Measurements from ENCODE around the gene AWAT2. TPM values are rescaled to one million over a fixed set of nuclear protein-coding genes. Genes with fewer than 3 reads are reported as not detected.

AWAT2 gene
- polyA plus RNA-seq, 1 experiment = not detected

DNA sequence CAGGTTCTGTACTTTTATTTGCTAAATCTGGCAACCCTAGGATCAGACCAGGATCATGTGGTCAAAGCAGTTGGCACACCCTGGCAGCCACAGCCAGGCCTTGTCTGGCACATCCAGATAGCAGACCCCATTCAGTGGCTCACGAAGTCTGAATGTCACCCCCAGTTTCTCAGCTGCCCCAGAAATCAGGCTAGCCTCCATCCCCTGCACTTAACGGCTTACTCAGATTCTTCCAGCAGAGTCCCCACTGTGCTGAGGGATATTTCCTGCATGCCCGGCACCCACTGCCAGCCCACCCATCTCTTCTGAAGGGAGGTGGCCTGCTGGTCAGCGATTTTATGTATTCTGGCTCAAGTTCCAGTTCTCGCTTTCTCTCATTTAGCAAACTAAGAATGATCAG, 4.7 kb upstream of the AWAT2 start:
- no peak for TF ChIP-seq CTCF (IDR thresholded peaks at IDR 0.05; ENCODE audit: low read depth, low read length)
- H3K4me3 ChIP-seq (ENCODE audit: low read depth, low read length) = no peak overlapping the region
- no peaks in the 10 kb centered on the region for H3K9me3 ChIP-seq (ENCODE audit: control insufficient read depth, insufficient read depth, low read length)
- DNase-seq (ENCODE audit: low read depth, low spot score) = no peak
- no peak overlapping the region for H3K27ac ChIP-seq (ENCODE audit: low read depth, low read length)
- ChIA-PET POLR2A (no interaction called here), CTCF (no interaction called here)
- no peaks in the 10 kb centered on the region for H3K27me3 ChIP-seq (ENCODE audit: control insufficient read depth, insufficient read depth, low read length)

- TF ChIP-seq CTCF (IDR thresholded peaks at IDR 0.05; ENCODE audit: low read depth, low read length) = no peak
- Histone ChIP-seq H3K9me3 (ENCODE audit: control insufficient read depth, insufficient read depth, low read length) (no peaks in the 10 kb centered on the region), H3K4me3 (ENCODE audit: low read depth, low read length) (no peak overlapping the region), H3K27ac (ENCODE audit: low read depth, low read length) (no peak overlapping the region), H3K27me3 (ENCODE audit: control insufficient read depth, insufficient read depth, low read length) (no peaks in the 10 kb centered on the region)
- no peak for DNase-seq (ENCODE audit: low read depth, low spot score)
- POLR2A ChIA-PET = no interaction called here
- CTCF ChIA-PET = no interaction called here
These were observed 3.3 kb upstream of the AWAT2 start for GRCh38 chrX:70052895-70053615.

DNA sequence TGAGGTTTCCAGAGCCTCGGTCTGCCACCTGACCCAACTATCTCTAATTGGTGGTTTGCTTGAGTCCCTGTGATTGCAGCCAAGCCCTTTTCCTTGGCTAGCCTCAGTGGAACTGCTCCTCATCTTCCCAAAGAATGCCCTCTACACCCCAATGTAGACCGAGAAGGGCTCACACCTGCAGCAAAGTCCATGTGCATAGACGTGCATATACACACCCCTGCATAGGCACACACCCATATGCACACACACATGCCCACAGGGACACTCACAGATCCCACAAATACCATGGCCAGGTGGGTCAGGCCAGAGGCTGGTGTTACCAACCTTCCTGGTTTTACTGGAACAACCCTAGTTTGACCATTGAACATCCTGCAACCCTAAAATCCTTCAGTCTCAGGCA, 332 bp downstream of the AWAT2 start:
- ChIA-PET POLR2A (no interaction called here), CTCF (no interaction called here)
- no peak for DNase-seq (ENCODE audit: low read depth, low spot score)
- no peaks in the 10 kb centered on the region for H3K9me3 ChIP-seq (ENCODE audit: control insufficient read depth, insufficient read depth, low read length)
- no peak overlapping the region for H3K4me3 ChIP-seq (ENCODE audit: low read depth, low read length)
- TF ChIP-seq CTCF (IDR thresholded peaks at IDR 0.05; ENCODE audit: low read depth, low read length) = no peak
- no peaks in the 10 kb centered on the region for H3K27me3 ChIP-seq (ENCODE audit: control insufficient read depth, insufficient read depth, low read length)
- no peak overlapping the region for H3K27ac ChIP-seq (ENCODE audit: low read depth, low read length)

GRCh38 chrX:70046978-70047377, 2.8 kb downstream of the AWAT2 start:
- no peaks in the 10 kb centered on the region for H3K27me3 ChIP-seq (ENCODE audit: control insufficient read depth, insufficient read depth, low read length)
- no peak for DNase-seq (ENCODE audit: low read depth, low spot score)
- H3K9me3 ChIP-seq (ENCODE audit: control insufficient read depth, insufficient read depth, low read length) = no peaks in the 10 kb centered on the region
- TF ChIP-seq CTCF (IDR thresholded peaks at IDR 0.05; ENCODE audit: low read depth, low read length) = no peak
- H3K4me3 ChIP-seq (ENCODE audit: low read depth, low read length) = no peak overlapping the region
- POLR2A ChIA-PET = no interaction called here
- CTCF ChIA-PET = no interaction called here
- no peak overlapping the region for H3K27ac ChIP-seq (ENCODE audit: low read depth, low read length)

- Histone ChIP-seq H3K4me3 (ENCODE audit: low read depth, low read length) (no peak overlapping the region), H3K27me3 (ENCODE audit: control insufficient read depth, insufficient read depth, low read length) (no peaks in the 10 kb centered on the region), H3K27ac (ENCODE audit: low read depth, low read length) (no peak overlapping the region), H3K9me3 (ENCODE audit: control insufficient read depth, insufficient read depth, low read length) (no peaks in the 10 kb centered on the region)
- no peak for DNase-seq (ENCODE audit: low read depth, low spot score)
- ChIA-PET CTCF (no interaction called here), POLR2A (no interaction called here)
- no peak for TF ChIP-seq CTCF (IDR thresholded peaks at IDR 0.05; ENCODE audit: low read depth, low read length)
These were observed 5.0 kb downstream of the AWAT2 start for GRCh38 chrX:70044541-70045245.

Measured in AG04450 (cell line).